B cell (primary cell): ENCODE measurements around the gene ALDH1A1.

ENCODE experiments used
- EZH2 ChIP-seq: IDR thresholded peaks from 2 replicates; pipeline ENCODE4 v1.6.1; 2012; ENCODE audit warnings: borderline replicate concordance, low read depth, mild to moderate bottlenecking, moderate library complexity, low read length; ENCODE audit not compliant: insufficient read depth, poor library complexity, severe bottlenecking
- TF ChIP-seq, protein P1 (sequence below): fragments of 200-600 bp; IDR thresholded peaks from one replicate; pipeline ENCODE4 v1.8.0; 2022; ENCODE audit warnings: antibody characterized with exemption, mild to moderate bottlenecking

DNA sequence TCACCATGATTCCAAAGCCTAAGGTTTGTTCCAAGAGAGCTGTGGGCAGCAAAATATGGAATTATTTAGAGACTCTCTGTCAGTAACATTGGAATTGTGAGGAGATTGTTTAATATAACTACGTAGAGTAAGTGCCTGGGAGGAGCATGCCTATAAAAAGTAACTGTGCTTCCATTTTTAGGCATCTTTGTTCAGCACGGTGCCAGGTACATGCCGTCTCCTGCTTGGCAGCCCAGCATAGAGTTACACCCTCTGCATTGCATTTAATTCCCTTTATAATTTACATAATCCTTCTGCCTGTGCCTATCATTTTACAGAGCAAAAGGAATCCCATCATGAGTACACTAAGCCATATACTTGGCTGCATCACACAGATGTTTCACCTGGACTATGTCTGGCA, 32.1 kb upstream of the ALDH1A1 start:
- TF ChIP-seq, protein P1, sequence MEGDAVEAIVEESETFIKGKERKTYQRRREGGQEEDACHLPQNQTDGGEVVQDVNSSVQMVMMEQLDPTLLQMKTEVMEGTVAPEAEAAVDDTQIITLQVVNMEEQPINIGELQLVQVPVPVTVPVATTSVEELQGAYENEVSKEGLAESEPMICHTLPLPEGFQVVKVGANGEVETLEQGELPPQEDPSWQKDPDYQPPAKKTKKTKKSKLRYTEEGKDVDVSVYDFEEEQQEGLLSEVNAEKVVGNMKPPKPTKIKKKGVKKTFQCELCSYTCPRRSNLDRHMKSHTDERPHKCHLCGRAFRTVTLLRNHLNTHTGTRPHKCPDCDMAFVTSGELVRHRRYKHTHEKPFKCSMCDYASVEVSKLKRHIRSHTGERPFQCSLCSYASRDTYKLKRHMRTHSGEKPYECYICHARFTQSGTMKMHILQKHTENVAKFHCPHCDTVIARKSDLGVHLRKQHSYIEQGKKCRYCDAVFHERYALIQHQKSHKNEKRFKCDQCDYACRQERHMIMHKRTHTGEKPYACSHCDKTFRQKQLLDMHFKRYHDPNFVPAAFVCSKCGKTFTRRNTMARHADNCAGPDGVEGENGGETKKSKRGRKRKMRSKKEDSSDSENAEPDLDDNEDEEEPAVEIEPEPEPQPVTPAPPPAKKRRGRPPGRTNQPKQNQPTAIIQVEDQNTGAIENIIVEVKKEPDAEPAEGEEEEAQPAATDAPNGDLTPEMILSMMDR = no peak
- TF ChIP-seq EZH2 = no peak
